ENCODE results near the gene GNG8.
A peak's percentile ranks its signal among the peaks of the same experiment; 100 is the strongest.

GNG8 gene

DNA sequence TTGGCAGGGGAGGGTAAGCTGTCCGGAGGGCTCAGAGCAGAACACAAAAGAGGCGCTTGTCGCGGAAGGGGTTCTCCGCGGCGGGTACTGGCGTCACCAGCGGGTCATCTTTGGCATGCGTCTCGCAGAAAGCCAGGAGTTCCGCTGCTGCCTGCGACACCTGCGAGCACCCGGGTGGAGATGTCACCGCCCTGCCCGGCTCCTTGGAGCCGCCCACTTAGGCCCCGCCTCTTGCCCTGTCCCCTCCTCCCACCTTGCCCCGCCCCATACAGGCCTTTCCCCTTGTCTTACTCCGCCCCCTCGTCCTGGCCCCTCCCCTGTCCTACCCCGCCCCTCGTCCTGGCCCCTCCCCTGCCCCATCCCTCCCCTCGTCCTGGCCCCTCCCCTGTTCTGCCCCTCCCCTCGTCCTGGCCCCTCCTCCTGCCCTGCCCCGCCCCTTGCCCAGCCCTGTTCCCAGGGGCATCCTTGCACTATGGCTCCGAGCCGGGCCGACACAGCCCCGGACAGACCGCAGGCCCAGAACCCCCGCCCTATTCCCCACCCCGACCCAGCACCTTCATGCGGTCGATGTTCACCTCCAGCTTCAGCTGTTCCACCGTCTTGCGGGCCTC, 1.9 kb downstream of the GNG8 start (continued):
- TF ChIP-seq KLF8 (tag by site-specific recombination; IDR thresholded peaks at IDR 0.05) = peak; percentile 66

DNA sequence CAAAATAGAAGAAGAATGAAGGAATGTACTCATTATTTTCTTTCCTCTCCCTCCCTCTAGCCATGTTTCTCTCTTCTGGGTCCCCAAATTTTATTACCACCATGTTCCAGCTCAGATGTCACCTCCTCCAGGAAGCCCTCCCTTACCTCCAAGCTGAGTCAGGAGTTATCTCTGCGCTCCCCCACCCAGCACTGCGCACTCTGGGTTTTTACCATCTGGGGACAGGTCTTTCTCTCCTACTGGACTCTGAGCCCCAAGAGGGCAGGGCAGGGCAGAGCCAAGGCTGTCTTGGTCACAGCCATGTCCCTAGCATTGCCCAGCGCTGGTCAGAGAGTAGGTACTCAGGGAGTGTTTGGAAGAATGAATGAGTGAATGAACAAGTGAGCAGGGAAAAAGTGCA, 2.9 kb downstream of the GNG8 start:
- CTCF ChIA-PET = interaction anchor here (0.6 to 6.9 kb wide), 10 partner anchors 10 to 592 kb away, joined by 3 to 95 read pairs (median 4); partner anchors contain the start of genes DACT3 and IGFL4
- H3K4me3 ChIP-seq (ENCODE audit: low read depth, low read length) = no peak overlapping the region
- H3K36me3 ChIP-seq (ENCODE audit: control insufficient read depth in 2 of 2, insufficient read depth in 1 of 2, low read length in 2 of 2) = no peaks in the 10 kb centered on the region
- no peaks in the 10 kb centered on the region for H3K9me3 ChIP-seq (ENCODE audit: control insufficient read depth, insufficient read depth, low read depth, low read length)
- POLR2A ChIA-PET = interaction anchor here (0.5 to 1.2 kb wide), 2 partner anchors 26 to 426 kb away, joined by 3 to 7 read pairs; no protein-coding TSS in a partner anchor
- TF ChIP-seq SALL2 (tag by site-specific recombination; IDR thresholded peaks at IDR 0.05; ENCODE audit: borderline replicate concordance) = no peak
- no peak for TF ChIP-seq ZNF843 (tag by site-specific recombination; IDR thresholded peaks at IDR 0.05)
- TF ChIP-seq ZSCAN16 (tag by site-specific recombination; IDR thresholded peaks at IDR 0.05) = no peak
- H3K27ac ChIP-seq (ENCODE audit: extremely low read depth, low read depth, low read length) = no peak overlapping the region
- peaks cover 3% of the 10 kb centered on the region; the same call in 1 of the 2 replicates for H3K4me1 ChIP-seq (ENCODE audit: control insufficient read depth, insufficient read depth, low read length)

DNA sequence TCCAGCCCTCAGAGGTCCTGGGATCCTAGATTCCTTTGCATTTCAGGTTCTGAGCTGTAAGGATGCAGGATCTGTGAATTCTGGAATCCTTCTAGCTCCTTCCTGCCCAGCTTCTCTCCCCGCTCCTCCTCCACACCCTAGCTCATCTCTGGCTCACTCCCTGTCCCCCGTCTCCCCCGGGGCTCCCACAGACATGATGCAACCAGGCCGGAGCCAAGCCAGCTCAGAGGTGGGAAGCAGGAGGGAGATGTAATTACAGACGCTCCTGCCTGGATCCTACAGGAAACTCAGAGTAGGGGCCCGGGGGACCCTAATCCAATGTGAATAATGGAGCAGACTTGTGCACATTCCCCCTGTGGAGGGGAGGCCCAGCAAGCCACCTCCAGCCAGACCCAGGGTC, 4.5 kb downstream of the GNG8 start:
- POLR2A ChIA-PET = interaction anchor here (0.9 to 1.3 kb wide), 3 partner anchors 17 to 42 kb away, joined by 3 to 4 read pairs (median 3); partner anchors contain the start of gene DACT3
- CTCF ChIA-PET = interaction anchor here (0.7 to 6.9 kb wide), 7 partner anchors 9 to 382 kb away, joined by 3 to 95 read pairs (median 5); partner anchors contain the start of gene DACT3
- Histone ChIP-seq H3K36me3 (ENCODE audit: control insufficient read depth in 2 of 2, insufficient read depth in 1 of 2, low read length in 2 of 2) (no peaks in the 10 kb centered on the region), H3K9me3 (ENCODE audit: control insufficient read depth, insufficient read depth, low read depth, low read length) (no peaks in the 10 kb centered on the region), H3K4me1 (ENCODE audit: control insufficient read depth, insufficient read depth, low read length) (peaks cover 3% of the 10 kb centered on the region; the same call in 1 of the 2 replicates), H3K27ac (ENCODE audit: extremely low read depth, low read depth, low read length) (no peak overlapping the region), H3K4me3 (ENCODE audit: low read depth, low read length) (no peak overlapping the region)
- TF ChIP-seq EGR2 (tag by site-specific recombination; IDR thresholded peaks at IDR 0.05; ENCODE audit: low read depth) (peak; percentile 56; the same call in 1 of the 2 replicates), ZNF510 (tag by site-specific recombination; IDR thresholded peaks at IDR 0.05; ENCODE audit: insufficient replicate concordance) (no peak), GLIS1 (tag by site-specific recombination; IDR thresholded peaks at IDR 0.05) (peak; percentile 8; the same call in 1 of the 2 replicates), ZNF394 (tag by site-specific recombination; IDR thresholded peaks at IDR 0.05; ENCODE audit: borderline replicate concordance) (peak; percentile 37; the same call in 1 of the 2 replicates), ZNF623 (tag by site-specific recombination; IDR thresholded peaks at IDR 0.05) (no peak), ZNF16 (tag by site-specific recombination; IDR thresholded peaks at IDR 0.05; ENCODE audit: low read depth) (no peak), ZFHX2 (tag by site-specific recombination; conservative IDR thresholded peaks at IDR 0.05) (peak; percentile 62), ZBTB20 (tag by site-specific recombination; IDR thresholded peaks at IDR 0.05) (peak; percentile 22; the same call in 1 of the 2 replicates)
- TF ChIP-seq, protein P1, sequence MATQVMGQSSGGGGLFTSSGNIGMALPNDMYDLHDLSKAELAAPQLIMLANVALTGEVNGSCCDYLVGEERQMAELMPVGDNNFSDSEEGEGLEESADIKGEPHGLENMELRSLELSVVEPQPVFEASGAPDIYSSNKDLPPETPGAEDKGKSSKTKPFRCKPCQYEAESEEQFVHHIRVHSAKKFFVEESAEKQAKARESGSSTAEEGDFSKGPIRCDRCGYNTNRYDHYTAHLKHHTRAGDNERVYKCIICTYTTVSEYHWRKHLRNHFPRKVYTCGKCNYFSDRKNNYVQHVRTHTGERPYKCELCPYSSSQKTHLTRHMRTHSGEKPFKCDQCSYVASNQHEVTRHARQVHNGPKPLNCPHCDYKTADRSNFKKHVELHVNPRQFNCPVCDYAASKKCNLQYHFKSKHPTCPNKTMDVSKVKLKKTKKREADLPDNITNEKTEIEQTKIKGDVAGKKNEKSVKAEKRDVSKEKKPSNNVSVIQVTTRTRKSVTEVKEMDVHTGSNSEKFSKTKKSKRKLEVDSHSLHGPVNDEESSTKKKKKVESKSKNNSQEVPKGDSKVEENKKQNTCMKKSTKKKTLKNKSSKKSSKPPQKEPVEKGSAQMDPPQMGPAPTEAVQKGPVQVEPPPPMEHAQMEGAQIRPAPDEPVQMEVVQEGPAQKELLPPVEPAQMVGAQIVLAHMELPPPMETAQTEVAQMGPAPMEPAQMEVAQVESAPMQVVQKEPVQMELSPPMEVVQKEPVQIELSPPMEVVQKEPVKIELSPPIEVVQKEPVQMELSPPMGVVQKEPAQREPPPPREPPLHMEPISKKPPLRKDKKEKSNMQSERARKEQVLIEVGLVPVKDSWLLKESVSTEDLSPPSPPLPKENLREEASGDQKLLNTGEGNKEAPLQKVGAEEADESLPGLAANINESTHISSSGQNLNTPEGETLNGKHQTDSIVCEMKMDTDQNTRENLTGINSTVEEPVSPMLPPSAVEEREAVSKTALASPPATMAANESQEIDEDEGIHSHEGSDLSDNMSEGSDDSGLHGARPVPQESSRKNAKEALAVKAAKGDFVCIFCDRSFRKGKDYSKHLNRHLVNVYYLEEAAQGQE (tag by site-specific recombination; IDR thresholded peaks at IDR 0.05) = no peak
- TF ChIP-seq, protein P2, sequence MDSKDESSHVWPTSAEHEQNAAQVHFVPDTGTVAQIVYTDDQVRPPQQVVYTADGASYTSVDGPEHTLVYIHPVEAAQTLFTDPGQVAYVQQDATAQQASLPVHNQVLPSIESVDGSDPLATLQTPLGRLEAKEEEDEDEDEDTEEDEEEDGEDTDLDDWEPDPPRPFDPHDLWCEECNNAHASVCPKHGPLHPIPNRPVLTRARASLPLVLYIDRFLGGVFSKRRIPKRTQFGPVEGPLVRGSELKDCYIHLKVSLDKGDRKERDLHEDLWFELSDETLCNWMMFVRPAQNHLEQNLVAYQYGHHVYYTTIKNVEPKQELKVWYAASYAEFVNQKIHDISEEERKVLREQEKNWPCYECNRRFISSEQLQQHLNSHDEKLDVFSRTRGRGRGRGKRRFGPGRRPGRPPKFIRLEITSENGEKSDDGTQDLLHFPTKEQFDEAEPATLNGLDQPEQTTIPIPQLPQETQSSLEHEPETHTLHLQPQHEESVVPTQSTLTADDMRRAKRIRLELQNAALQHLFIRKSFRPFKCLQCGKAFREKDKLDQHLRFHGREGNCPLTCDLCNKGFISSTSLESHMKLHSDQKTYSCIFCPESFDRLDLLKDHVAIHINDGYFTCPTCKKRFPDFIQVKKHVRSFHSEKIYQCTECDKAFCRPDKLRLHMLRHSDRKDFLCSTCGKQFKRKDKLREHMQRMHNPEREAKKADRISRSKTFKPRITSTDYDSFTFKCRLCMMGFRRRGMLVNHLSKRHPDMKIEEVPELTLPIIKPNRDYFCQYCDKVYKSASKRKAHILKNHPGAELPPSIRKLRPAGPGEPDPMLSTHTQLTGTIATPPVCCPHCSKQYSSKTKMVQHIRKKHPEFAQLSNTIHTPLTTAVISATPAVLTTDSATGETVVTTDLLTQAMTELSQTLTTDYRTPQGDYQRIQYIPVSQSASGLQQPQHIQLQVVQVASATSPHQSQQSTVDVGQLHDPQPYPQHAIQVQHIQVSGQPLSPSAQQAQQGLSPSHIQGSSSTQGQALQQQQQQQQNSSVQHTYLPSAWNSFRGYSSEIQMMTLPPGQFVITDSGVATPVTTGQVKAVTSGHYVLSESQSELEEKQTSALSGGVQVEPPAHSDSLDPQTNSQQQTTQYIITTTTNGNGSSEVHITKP (tag by site-specific recombination; IDR thresholded peaks at IDR 0.05) = peak; percentile 46; the same call in 1 of the 2 replicates

Measured in HEK293 (cell line).